Measurements from ENCODE around the gene LSM14B.
A peak's percentile ranks its signal among the peaks of the same experiment; 100 is the strongest.

The LSM14B gene

GRCh38 chr20:62164879-62165761 lies 42.8 kb downstream of the LSM14B start:
- DNase-seq = no peak

GRCh38 chr20:62165762-62166399 lies 43.6 kb downstream of the LSM14B start:
- DNase-seq = no peak

GRCh38 chr20:62167474-62167873 lies 45.2 kb downstream of the LSM14B start:
- DNase-seq = no peak

- no peak for DNase-seq
These were observed 45.8 kb downstream of the LSM14B start for GRCh38 chr20:62168061-62168460.

GRCh38 chr20:62168890-62169435 lies 46.7 kb downstream of the LSM14B start:
- DNase-seq = no peak

GRCh38 chr20:62170536-62170935 lies 48.3 kb downstream of the LSM14B start:
- no peak for DNase-seq

GRCh38 chr20:62171245-62171644 lies 49.0 kb downstream of the LSM14B start:
- no peak for DNase-seq

- DNase-seq = no peak
These were observed 50.4 kb downstream of the LSM14B start for GRCh38 chr20:62172666-62173065.

GRCh38 chr20:62174021-62174804 lies 51.9 kb downstream of the LSM14B start:
- DNase-seq = no peak

GRCh38 chr20:62174870-62175624 lies 52.8 kb downstream of the LSM14B start:
- DNase-seq = no peak

GRCh38 chr20:62175711-62176110 lies 53.4 kb downstream of the LSM14B start:
- DNase-seq = no peak

- no peak for DNase-seq
These were observed 54.6 kb downstream of the LSM14B start for GRCh38 chr20:62176866-62177265.

GRCh38 chr20:62177307-62177706 lies 55.0 kb downstream of the LSM14B start:
- no peak for DNase-seq

GRCh38 chr20:62178316-62179161 lies 56.3 kb downstream of the LSM14B start:
- DNase-seq = no peak

GRCh38 chr20:62179162-62179504 lies 56.9 kb downstream of the LSM14B start:
- DNase-seq = no peak

- no peak for DNase-seq
These were observed 59.5 kb downstream of the LSM14B start for GRCh38 chr20:62181808-62182207.

GRCh38 chr20:62182469-62183425 lies 60.5 kb downstream of the LSM14B start, which contains the start of gene MTG2:
TSS of gene MTG2 (plus strand) at chr20:62183028. CDS start at chr20:62193421, 10,393 bp downstream.
- peak; percentile 99 to 100 for DNase-seq

- no peak for DNase-seq
These were observed 61.3 kb downstream of the LSM14B start for GRCh38 chr20:62183426-62184142.

All from SHP77 (cell line).